ENCODE results near the gene BMF.
A peak's percentile ranks its signal among the peaks of the same experiment; 100 is the strongest.

The BMF gene

GRCh38 chr15:40058476-40059140, 50.1 kb downstream of the BMF start:
- peaks cover 0 to 2% of the 10 kb centered on the region in 2 experiments for H3K36me3 ChIP-seq (ENCODE audit: control insufficient read depth in 1 of 2, insufficient read depth in 2 of 2, low read length in 2 of 2)
- no peak overlapping the region for H2AFZ ChIP-seq (ENCODE audit: insufficient read depth, low read length, poor library complexity)
- no CpG with 5 or more reads among the region's 3 CpGs for WGBS (ENCODE audit: extremely low coverage, insufficient coverage, insufficient read length)
- no peak overlapping the region for H3K4ac ChIP-seq (ENCODE audit: low read depth, low read length)
- peaks cover 27% of the 10 kb centered on the region for H3K79me1 ChIP-seq (ENCODE audit: low read length)
- H3K9me3 ChIP-seq (ENCODE audit: insufficient read depth, low read depth, low read length) = no peaks in the 10 kb centered on the region
- H3K14ac ChIP-seq (ENCODE audit: low read length) = no peak overlapping the region
- no peak overlapping the region for H3K23ac ChIP-seq (ENCODE audit: low read length)
- no peaks in the 10 kb centered on the region for H3K27me3 ChIP-seq (ENCODE audit: insufficient read depth, low read length)
- peaks cover 30 to 40% of the 10 kb centered on the region in 2 experiments for H3K4me1 ChIP-seq (ENCODE audit: control insufficient read depth in 1 of 2, insufficient read depth in 2 of 2, low read length in 2 of 2)
- peak overlapping the region; percentile 29 for H4K91ac ChIP-seq (ENCODE audit: low read depth, low read length)
- no peaks in the 10 kb centered on the region for H3K79me2 ChIP-seq (ENCODE audit: control insufficient read depth, insufficient read depth, low read length, poor library complexity)
- DNase-seq = no peak
- no peak overlapping the region for H2AK5ac ChIP-seq (ENCODE audit: low read length)
- H2BK5ac ChIP-seq (ENCODE audit: low read depth, low read length, poor library complexity) = peak overlapping the region; percentile 5
- H2BK12ac ChIP-seq (ENCODE audit: low read length) = no peak overlapping the region
- H3K27ac ChIP-seq (ENCODE audit: low read depth, low read length) = no peak overlapping the region
- H3K18ac ChIP-seq (ENCODE audit: low read length) = no peak overlapping the region
- no peak overlapping the region for H3K4me2 ChIP-seq (ENCODE audit: low read length)
- no peak overlapping the region for H3K9ac ChIP-seq (ENCODE audit: low read length)
- no peak overlapping the region for H3K4me3 ChIP-seq (ENCODE audit: low read depth, low read length)
- H4K8ac ChIP-seq (ENCODE audit: low read depth, low read length) = no peak overlapping the region
- no peak overlapping the region for H4K12ac ChIP-seq (ENCODE audit: low read depth, low read length)
- H2BK120ac ChIP-seq (ENCODE audit: insufficient read depth, low read length, poor library complexity) = no peak overlapping the region

GRCh38 chr15:40055576-40056293, 52.9 kb downstream of the BMF start:
- Histone ChIP-seq H2BK12ac (ENCODE audit: low read length) (peak overlapping the region; percentile 66), H3K23ac (ENCODE audit: low read length) (no peak overlapping the region), H4K12ac (ENCODE audit: low read depth, low read length) (no peak overlapping the region), H4K91ac (ENCODE audit: low read depth, low read length) (peak overlapping the region; percentile 92), H3K79me1 (ENCODE audit: low read length) (peaks cover 19% of the 10 kb centered on the region), H2BK5ac (ENCODE audit: low read depth, low read length, poor library complexity) (peak overlapping the region; percentile 75), H3K18ac (ENCODE audit: low read length) (peak overlapping the region; percentile 71), H3K4ac (ENCODE audit: low read depth, low read length) (peak overlapping the region; percentile 30), H3K79me2 (ENCODE audit: control insufficient read depth, insufficient read depth, low read length, poor library complexity) (no peaks in the 10 kb centered on the region), H3K9me3 (ENCODE audit: insufficient read depth, low read depth, low read length) (peaks cover under 1% of the 10 kb centered on the region), H2AK5ac (ENCODE audit: low read length) (peak overlapping the region; percentile 26), H3K4me2 (ENCODE audit: low read length) (peak overlapping the region; percentile 43), H4K8ac (ENCODE audit: low read depth, low read length) (peak overlapping the region; percentile 56), H3K9ac (ENCODE audit: low read length) (no peak overlapping the region), H2AFZ (ENCODE audit: insufficient read depth, low read length, poor library complexity) (peak overlapping the region; percentile 3), H3K4me1 (ENCODE audit: control insufficient read depth in 1 of 2, insufficient read depth in 2 of 2, low read length in 2 of 2) (peaks cover 31 to 39% of the 10 kb centered on the region in 2 experiments), H3K4me3 (ENCODE audit: low read depth, low read length) (no peak overlapping the region), H3K14ac (ENCODE audit: low read length) (peak overlapping the region; percentile 42), H3K36me3 (ENCODE audit: control insufficient read depth in 1 of 2, insufficient read depth in 2 of 2, low read length in 2 of 2) (no peaks in the 10 kb centered on the region), H3K27ac (ENCODE audit: low read depth, low read length) (peak overlapping the region; percentile 92), H3K27me3 (ENCODE audit: insufficient read depth, low read length) (no peaks in the 10 kb centered on the region), H2BK120ac (ENCODE audit: insufficient read depth, low read length, poor library complexity) (peak overlapping the region; percentile 92)
- no CpG with 5 or more reads among the region's 14 CpGs for WGBS (ENCODE audit: extremely low coverage, insufficient coverage, insufficient read length)
- peak; percentile 70 to 71 for DNase-seq

DNA sequence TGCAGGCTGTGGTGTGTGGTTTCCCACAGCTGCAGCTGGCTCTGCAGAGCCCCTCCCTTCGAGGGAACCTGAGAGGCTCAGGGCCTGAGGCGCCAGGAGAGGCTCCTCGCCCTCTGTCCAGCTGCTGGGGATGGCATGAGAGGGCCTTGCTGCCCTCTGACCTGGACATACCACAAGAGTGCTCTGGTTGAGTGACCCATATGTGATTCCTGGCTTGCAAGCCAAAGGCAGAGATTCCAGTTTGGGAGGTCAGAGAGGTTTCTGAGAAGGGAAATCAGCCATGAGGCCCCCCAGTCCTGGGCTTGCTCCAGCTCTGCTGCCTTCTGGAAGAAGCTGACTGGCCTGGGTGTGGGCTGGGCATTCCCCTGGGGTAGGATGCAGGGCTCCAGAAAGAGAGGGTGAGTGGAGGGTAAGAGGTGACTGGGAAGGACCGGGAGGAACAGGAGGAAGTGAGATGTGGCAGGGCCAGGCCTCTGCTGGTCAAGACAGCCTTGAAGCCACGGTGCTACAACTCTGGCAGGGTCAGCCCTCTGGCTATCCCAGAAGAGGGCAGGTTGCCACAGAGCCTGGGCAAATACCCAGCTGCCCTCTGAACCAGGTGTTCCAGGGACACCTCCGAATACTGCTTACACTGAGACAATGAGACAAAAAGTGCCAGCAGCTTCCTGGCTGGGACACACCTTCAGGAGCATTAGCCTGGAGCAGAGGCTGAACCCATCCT, 53.7 kb downstream of the BMF start:
- no CpG with 5 or more reads among the region's 6 CpGs for WGBS (ENCODE audit: extremely low coverage, insufficient coverage, insufficient read length)
- Histone ChIP-seq H3K36me3 (ENCODE audit: control insufficient read depth in 1 of 2, insufficient read depth in 2 of 2, low read length in 2 of 2) (no peaks in the 10 kb centered on the region), H3K23ac (ENCODE audit: low read length) (no peak overlapping the region), H3K79me2 (ENCODE audit: control insufficient read depth, insufficient read depth, low read length, poor library complexity) (no peaks in the 10 kb centered on the region), H3K18ac (ENCODE audit: low read length) (peak overlapping the region; percentile 71), H3K27me3 (ENCODE audit: insufficient read depth, low read length) (no peaks in the 10 kb centered on the region), H2BK120ac (ENCODE audit: insufficient read depth, low read length, poor library complexity) (peak overlapping the region; percentile 92), H3K9me3 (ENCODE audit: insufficient read depth, low read depth, low read length) (peaks cover 6% of the 10 kb centered on the region), H3K4ac (ENCODE audit: low read depth, low read length) (peak overlapping the region; percentile 30), H4K12ac (ENCODE audit: low read depth, low read length) (no peak overlapping the region), H2AK5ac (ENCODE audit: low read length) (peak overlapping the region; percentile 26), H3K14ac (ENCODE audit: low read length) (peak overlapping the region; percentile 38), H2BK5ac (ENCODE audit: low read depth, low read length, poor library complexity) (peak overlapping the region; percentile 75), H4K91ac (ENCODE audit: low read depth, low read length) (peak overlapping the region; percentile 92), H3K4me2 (ENCODE audit: low read length) (peak overlapping the region; percentile 43), H3K9ac (ENCODE audit: low read length) (no peak overlapping the region), H2AFZ (ENCODE audit: insufficient read depth, low read length, poor library complexity) (peak overlapping the region; percentile 3), H3K4me1 (ENCODE audit: control insufficient read depth in 1 of 2, insufficient read depth in 2 of 2, low read length in 2 of 2) (peaks cover 31 to 41% of the 10 kb centered on the region in 2 experiments), H3K27ac (ENCODE audit: low read depth, low read length) (peak overlapping the region; percentile 92), H3K79me1 (ENCODE audit: low read length) (peaks cover 21% of the 10 kb centered on the region), H2BK12ac (ENCODE audit: low read length) (peak overlapping the region; percentile 66), H3K4me3 (ENCODE audit: low read depth, low read length) (no peak overlapping the region), H4K8ac (ENCODE audit: low read depth, low read length) (peak overlapping the region; percentile 56)
- peak; percentile 97 to 98 for DNase-seq

- peak overlapping the region; percentile 81 for H4K91ac ChIP-seq (ENCODE audit: low read depth, low read length)
- peaks cover 6% of the 10 kb centered on the region for H3K9me3 ChIP-seq (ENCODE audit: insufficient read depth, low read depth, low read length)
- no peak overlapping the region for H2AFZ ChIP-seq (ENCODE audit: insufficient read depth, low read length, poor library complexity)
- H3K4me1 ChIP-seq (ENCODE audit: control insufficient read depth in 1 of 2, insufficient read depth in 2 of 2, low read length in 2 of 2) = peaks cover 31 to 41% of the 10 kb centered on the region in 2 experiments
- H3K4me3 ChIP-seq (ENCODE audit: low read depth, low read length) = no peak overlapping the region
- peak overlapping the region; percentile 52 for H2BK120ac ChIP-seq (ENCODE audit: insufficient read depth, low read length, poor library complexity)
- no peak overlapping the region for H4K12ac ChIP-seq (ENCODE audit: low read depth, low read length)
- no peak overlapping the region for H4K8ac ChIP-seq (ENCODE audit: low read depth, low read length)
- H3K14ac ChIP-seq (ENCODE audit: low read length) = no peak overlapping the region
- H3K9ac ChIP-seq (ENCODE audit: low read length) = no peak overlapping the region
- H3K79me1 ChIP-seq (ENCODE audit: low read length) = peaks cover 23% of the 10 kb centered on the region
- no peaks in the 10 kb centered on the region for H3K79me2 ChIP-seq (ENCODE audit: control insufficient read depth, insufficient read depth, low read length, poor library complexity)
- H2AK5ac ChIP-seq (ENCODE audit: low read length) = peak overlapping the region; percentile 60
- H3K27me3 ChIP-seq (ENCODE audit: insufficient read depth, low read length) = no peaks in the 10 kb centered on the region
- H2BK5ac ChIP-seq (ENCODE audit: low read depth, low read length, poor library complexity) = no peak overlapping the region
- no peak overlapping the region for H3K4me2 ChIP-seq (ENCODE audit: low read length)
- peak overlapping the region; percentile 70 for H2BK12ac ChIP-seq (ENCODE audit: low read length)
- no CpG with 5 or more reads among the region's 3 CpGs for WGBS (ENCODE audit: extremely low coverage, insufficient coverage, insufficient read length)
- H3K4ac ChIP-seq (ENCODE audit: low read depth, low read length) = no peak overlapping the region
- no peak overlapping the region for H3K27ac ChIP-seq (ENCODE audit: low read depth, low read length)
- DNase-seq = no peak
- no peak overlapping the region for H3K23ac ChIP-seq (ENCODE audit: low read length)
- peak overlapping the region; percentile 48 for H3K18ac ChIP-seq (ENCODE audit: low read length)
- H3K36me3 ChIP-seq (ENCODE audit: control insufficient read depth in 1 of 2, insufficient read depth in 2 of 2, low read length in 2 of 2) = no peaks in the 10 kb centered on the region
Observed at GRCh38 chr15:40054605-40054854, 54.1 kb downstream of the BMF start.

Measured in trophoblast cell (in vitro differentiated cells and primary cell).